Endothelial cell of umbilical vein (primary cell): ENCODE data around the gene STK11IP.

Experiments
- CTCF ChIP-seq, 2 donors: IDR thresholded peaks; 1 replicate in 1 of 2; 2 replicates in 1 of 2; pipeline ENCODE4 v1.5.1; 2011; ENCODE audit warnings: low read length in 2 of 2, mild to moderate bottlenecking in 2 of 2, moderate library complexity in 2 of 2, control low read depth in 1 of 2, inconsistent platforms in 1 of 2, low read depth in 1 of 2; ENCODE audit not compliant: insufficient read depth in 1 of 2; ENCODE audit errors: extremely low read depth in 1 of 2
- EZH2 ChIP-seq: IDR thresholded peaks from 2 replicates; pipeline ENCODE4 v1.6.1; 2012; ENCODE audit warnings: borderline replicate concordance, low read depth, mild to moderate bottlenecking, moderate library complexity, low read length, inconsistent platforms; ENCODE audit not compliant: severe bottlenecking
- GATA2 ChIP-seq: IDR thresholded peaks from 2 replicates; pipeline ENCODE4 v1.7.0; 2011; ENCODE audit warnings: low read depth, mild to moderate bottlenecking, moderate library complexity, mixed read lengths, low read length; ENCODE audit not compliant: insufficient read length, insufficient read depth
- MYC ChIP-seq: IDR thresholded peaks from one replicate; pipeline ENCODE4 v1.6.1; 2011; ENCODE audit warnings: mild to moderate bottlenecking, low read depth, low read length

- TF ChIP-seq CTCF (IDR thresholded peaks at IDR 0.05; ENCODE audit: extremely low read depth in 1 of 2, insufficient read depth in 1 of 2, low read depth in 1 of 2, low read length in 2 of 2) = no peak
- no peak for TF ChIP-seq GATA2
- TF ChIP-seq MYC = no peak
- TF ChIP-seq EZH2 = no peak
Measured at GRCh38 chr2:219595256-219595655, 2.4 kb upstream of the STK11IP start.
